Retinal pigment epithelial cell (primary cell): ENCODE results near the gene RAG2.

ENCODE experiments used
- DNase-seq: peaks from one replicate; pipeline ENCODE4 v3.0.0-alpha.2; 2010; ENCODE audit warnings: low read depth
- H3K4me3 ChIP-seq: 2 replicates; pipeline ENCODE4 v1.5.1; 2011; ENCODE audit warnings: mild to moderate bottlenecking, low read length, control low read depth, moderate library complexity
- TF ChIP-seq, protein P1 (sequence below): conservative IDR thresholded peaks from 2 replicates; pipeline ENCODE4 v1.5.1; 2011; ENCODE audit warnings: low read depth, low read length, control low read depth, inconsistent platforms

RAG2 gene

GRCh38 chr11:36569095-36569494, 28.9 kb downstream of the RAG2 start:
- DNase-seq = no peak
- TF ChIP-seq, protein P1, sequence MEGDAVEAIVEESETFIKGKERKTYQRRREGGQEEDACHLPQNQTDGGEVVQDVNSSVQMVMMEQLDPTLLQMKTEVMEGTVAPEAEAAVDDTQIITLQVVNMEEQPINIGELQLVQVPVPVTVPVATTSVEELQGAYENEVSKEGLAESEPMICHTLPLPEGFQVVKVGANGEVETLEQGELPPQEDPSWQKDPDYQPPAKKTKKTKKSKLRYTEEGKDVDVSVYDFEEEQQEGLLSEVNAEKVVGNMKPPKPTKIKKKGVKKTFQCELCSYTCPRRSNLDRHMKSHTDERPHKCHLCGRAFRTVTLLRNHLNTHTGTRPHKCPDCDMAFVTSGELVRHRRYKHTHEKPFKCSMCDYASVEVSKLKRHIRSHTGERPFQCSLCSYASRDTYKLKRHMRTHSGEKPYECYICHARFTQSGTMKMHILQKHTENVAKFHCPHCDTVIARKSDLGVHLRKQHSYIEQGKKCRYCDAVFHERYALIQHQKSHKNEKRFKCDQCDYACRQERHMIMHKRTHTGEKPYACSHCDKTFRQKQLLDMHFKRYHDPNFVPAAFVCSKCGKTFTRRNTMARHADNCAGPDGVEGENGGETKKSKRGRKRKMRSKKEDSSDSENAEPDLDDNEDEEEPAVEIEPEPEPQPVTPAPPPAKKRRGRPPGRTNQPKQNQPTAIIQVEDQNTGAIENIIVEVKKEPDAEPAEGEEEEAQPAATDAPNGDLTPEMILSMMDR = no peak
- H3K4me3 ChIP-seq = no peak overlapping the region

DNA sequence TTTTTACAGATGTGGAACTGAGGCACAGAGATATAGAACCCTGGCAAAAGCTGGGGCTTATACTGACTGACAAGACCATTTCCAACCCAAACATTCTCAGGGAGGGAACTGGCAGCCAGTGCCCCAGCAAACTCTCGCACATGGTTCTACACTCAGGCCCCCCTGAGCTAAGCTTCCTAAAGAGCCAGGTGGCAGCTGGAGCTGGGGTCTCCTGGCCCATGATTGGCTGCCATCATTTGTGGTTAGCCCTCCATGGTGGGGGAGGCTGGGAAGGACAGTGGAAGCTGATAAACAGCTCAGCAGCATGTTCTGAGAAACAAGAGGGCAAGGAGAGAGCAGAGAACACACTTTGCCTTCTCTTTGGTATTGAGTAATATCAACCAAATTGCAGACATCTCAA, 30.3 kb downstream of the RAG2 start, which contains the start of gene RAG1:
TSS of gene RAG1 (plus strand) at position 314 of the 400 bp plus-strand sequence. CDS start 5,298 bp downstream, outside the sequence.
- no peak within 1 kb of the TSS for H3K4me3 ChIP-seq
- no peak for DNase-seq
- TF ChIP-seq, protein P1 = no peak

DNA sequence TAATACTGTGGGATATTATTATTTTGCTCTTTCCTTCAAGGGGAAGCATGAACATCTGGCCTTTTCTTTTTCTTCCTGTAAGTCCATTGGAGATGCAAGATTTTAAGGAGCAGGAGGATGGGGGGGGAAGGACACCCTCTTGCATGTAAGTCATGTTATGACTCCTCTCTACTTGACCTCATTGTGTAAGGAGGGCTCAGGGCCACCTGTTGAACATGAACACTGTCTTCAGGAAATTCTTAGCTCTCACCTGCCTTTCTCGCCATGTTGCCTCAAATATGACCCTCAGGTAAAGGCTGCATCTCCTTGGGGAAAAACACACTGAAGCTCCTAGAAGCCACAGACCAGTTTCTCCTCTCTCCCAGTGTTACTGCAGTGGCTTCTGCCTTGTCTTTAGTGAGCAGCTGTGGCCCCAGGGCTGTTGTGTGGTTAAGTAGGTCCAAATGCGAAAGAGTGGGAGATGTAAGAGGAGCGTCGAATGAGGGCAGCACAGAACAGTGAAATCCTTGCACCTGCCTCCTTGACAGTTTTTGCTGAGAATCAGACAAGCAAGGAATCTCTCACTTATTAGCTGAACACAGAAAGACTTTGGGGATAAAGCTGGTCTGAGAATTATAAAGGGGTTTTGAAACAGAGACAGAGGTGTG, 31.5 kb downstream of the RAG2 start:
- no peak overlapping the region for H3K4me3 ChIP-seq
- TF ChIP-seq, protein P1 = no peak
- no peak for DNase-seq

DNA sequence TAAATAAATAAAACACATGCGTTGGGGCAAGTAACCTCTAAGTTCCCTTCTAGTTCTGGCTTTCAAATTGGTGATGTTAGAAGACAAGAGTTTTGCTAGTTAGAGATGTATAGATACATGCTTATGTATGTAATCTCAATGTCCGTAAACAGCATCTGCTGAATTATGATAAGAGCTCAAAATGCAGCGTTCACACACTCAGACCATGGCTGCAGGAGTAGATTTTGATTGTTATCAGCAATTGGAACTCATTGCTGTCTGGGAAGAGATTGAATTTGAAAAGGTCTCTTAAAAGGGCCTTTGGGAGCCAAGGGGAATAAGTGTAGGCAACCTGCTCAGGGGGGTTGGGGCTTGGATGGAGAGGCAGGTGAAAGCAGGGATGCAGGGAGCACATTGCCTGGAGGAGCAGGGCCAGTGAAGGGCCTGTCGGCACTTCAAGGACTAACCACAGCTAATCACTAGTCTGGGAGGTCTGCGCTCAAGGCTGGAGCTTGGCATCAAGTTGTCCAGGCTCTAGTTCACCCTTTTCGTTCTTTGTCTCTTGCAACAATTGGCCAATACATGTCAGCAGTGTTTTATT, 32.9 kb downstream of the RAG2 start:
- DNase-seq = no peak
- TF ChIP-seq, protein P1 = no peak
- peak overlapping the region; percentile 50 for H3K4me3 ChIP-seq

DNA sequence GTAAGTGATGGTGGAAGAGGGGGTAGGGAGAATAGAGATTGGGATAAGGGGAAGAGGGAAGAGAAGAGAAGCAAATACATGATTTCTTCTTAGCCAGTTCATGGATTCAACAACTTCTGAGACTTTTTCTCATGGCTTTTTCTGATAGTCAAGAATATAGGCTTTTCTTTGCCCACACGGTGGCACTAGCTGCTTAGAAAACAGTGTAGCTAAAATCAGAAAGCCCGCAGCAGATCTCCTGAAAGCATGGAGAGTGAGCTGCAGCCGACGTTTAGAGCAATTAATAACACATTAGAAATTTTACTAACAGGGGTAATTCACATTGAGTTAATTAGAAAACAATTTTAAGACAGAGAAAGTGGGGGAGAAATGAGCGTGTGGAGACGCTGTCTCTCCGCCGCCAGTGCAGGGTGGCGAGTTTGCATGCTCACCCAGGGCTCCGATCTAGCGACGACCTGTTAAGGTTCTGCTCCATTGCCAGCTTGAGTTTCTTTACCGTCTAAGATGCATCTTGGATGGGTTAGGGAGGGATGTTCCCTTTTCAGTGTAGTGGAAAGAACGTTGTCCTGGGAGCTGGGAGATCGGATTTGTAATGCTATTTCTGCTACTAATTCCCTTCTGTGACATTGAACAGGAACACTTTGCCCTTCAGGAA, 33.5 kb downstream of the RAG2 start:
- TF ChIP-seq, protein P1 = peak; percentile 73
- no peak for DNase-seq
- H3K4me3 ChIP-seq = peak overlapping the region; percentile 50

GRCh38 chr11:36558571-36559413, 39.2 kb downstream of the RAG2 start:
- no peak for DNase-seq
- no peak overlapping the region for H3K4me3 ChIP-seq
- TF ChIP-seq, protein P1 = no peak
